Vagina (tissue), 2 donors: ENCODE results near the gene NANOS2. TPM values are rescaled to one million over a fixed set of nuclear protein-coding genes. Genes with fewer than 3 reads are reported as not detected.

Source experiments
- DNase-seq, 2 donors: peaks; one replicate each; pipeline ENCODE4 v3.0.0-alpha.2; 2017; ENCODE audit errors: extremely low spot score in 2 of 2
- H3K27ac ChIP-seq: fragments of 200-600 bp; sonication (generic); one replicate; pipeline ENCODE4 v1.5.1; 2019
- H3K27me3 ChIP-seq: fragments of 200-600 bp; sonication (generic); one replicate; pipeline ENCODE4 v1.5.1; 2019
- H3K36me3 ChIP-seq, 2 donors: fragments of 200-600 bp; sonication (generic); one replicate each; pipeline ENCODE4 v1.5.1; 2017 to 2019
- H3K4me1 ChIP-seq: fragments of 200-600 bp; sonication (generic); one replicate; pipeline ENCODE4 v1.5.1; 2019
- H3K4me3 ChIP-seq, 2 donors: fragments of 200-600 bp; sonication (generic); 1 replicate in 1 of 2; 2 replicates in 1 of 2; pipeline ENCODE4 v1.5.1; 2016 to 2019
- H3K9me3 ChIP-seq: fragments of 200-600 bp; sonication (generic); one replicate; pipeline ENCODE4 v1.5.1; 2019
- POLR2A ChIP-seq, 2 donors: fragments of 450-650 bp; IDR thresholded peaks; one replicate each; pipeline ENCODE4 v1.6.1; 2017; ENCODE audit warnings: antibody characterized with exemption in 2 of 2, mild to moderate bottlenecking in 2 of 2, moderate library complexity in 2 of 2
- POLR2AphosphoS5 ChIP-seq, 2 donors: sonication (generic); formaldehyde crosslinking; IDR thresholded peaks; one replicate each; pipeline ENCODE4 v1.9.0; 2017; ENCODE audit warnings: antibody characterized with exemption in 2 of 2, mild to moderate bottlenecking in 2 of 2, low read depth in 1 of 2; ENCODE audit not compliant: insufficient read depth in 1 of 2
- intact Hi-C: fragments of 100-400 bp; cut with DNase I; formaldehyde crosslinking; loops from one replicate; pipeline ENCODE4 v1.15.1; 2023
- total RNA-seq: library from RNA; depleted of rRNA; stranded (reverse); fragments of >200 nt; gene quantifications from one replicate; pipeline ENCODE4 v1.2.3, GENCODE V29; 2016
- TF ChIP-seq, protein P1 (sequence below), 3 experiments: fragments of 450-650 bp in 2 of 3; fragments of 200-600 bp in 1 of 3; sonication (generic) in 1 of 3; IDR thresholded peaks; one replicate each; pipeline ENCODE4 v1.5.1; 2017 to 2019; ENCODE audit warnings: antibody characterized with exemption in 3 of 3, mild to moderate bottlenecking in 2 of 3, moderate library complexity in 2 of 3

The NANOS2 gene
- total RNA-seq, 1 donor from 2014 or later: not detected

DNA sequence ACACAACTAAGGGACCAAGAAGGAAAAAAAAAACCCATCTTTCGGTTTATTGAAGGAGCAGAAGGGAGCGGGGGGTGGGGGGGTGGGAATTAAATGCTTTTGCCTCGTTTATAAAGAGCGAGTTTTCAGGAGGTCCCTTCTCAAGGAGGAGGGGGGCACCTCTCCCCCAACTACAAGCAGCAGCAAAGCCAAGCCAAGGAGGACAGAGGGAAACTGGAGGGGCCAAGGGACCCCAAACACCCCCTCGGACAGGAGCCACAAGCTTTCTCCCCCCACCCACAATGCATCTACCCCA is 31.0 kb downstream of the NANOS2 start:
- H3K36me3 ChIP-seq: no peaks in the 10 kb centered on the region
- no peak overlapping the region for H3K27ac ChIP-seq
- peak overlapping the region in 1 of 2 donors; percentile 32 for H3K4me3 ChIP-seq
- no peaks in the 10 kb centered on the region for H3K27me3 ChIP-seq
- no peaks in the 10 kb centered on the region for H3K9me3 ChIP-seq
- no peak for DNase-seq
- intact Hi-C loops: loop anchor here (10.0 kb wide), 1 partner anchor 69 kb away; the partner anchor contains the start of gene RSPH6A
- no peak for TF ChIP-seq POLR2A (IDR thresholded peaks at IDR 0.05)
- no peak for TF ChIP-seq POLR2AphosphoS5 (IDR thresholded peaks at IDR 0.05; ENCODE audit: insufficient read depth in 1 of 2, low read depth in 1 of 2)
- TF ChIP-seq, protein P1, sequence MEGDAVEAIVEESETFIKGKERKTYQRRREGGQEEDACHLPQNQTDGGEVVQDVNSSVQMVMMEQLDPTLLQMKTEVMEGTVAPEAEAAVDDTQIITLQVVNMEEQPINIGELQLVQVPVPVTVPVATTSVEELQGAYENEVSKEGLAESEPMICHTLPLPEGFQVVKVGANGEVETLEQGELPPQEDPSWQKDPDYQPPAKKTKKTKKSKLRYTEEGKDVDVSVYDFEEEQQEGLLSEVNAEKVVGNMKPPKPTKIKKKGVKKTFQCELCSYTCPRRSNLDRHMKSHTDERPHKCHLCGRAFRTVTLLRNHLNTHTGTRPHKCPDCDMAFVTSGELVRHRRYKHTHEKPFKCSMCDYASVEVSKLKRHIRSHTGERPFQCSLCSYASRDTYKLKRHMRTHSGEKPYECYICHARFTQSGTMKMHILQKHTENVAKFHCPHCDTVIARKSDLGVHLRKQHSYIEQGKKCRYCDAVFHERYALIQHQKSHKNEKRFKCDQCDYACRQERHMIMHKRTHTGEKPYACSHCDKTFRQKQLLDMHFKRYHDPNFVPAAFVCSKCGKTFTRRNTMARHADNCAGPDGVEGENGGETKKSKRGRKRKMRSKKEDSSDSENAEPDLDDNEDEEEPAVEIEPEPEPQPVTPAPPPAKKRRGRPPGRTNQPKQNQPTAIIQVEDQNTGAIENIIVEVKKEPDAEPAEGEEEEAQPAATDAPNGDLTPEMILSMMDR (IDR thresholded peaks at IDR 0.05): no peak
- peaks cover 36% of the 10 kb centered on the region for H3K4me1 ChIP-seq

DNA sequence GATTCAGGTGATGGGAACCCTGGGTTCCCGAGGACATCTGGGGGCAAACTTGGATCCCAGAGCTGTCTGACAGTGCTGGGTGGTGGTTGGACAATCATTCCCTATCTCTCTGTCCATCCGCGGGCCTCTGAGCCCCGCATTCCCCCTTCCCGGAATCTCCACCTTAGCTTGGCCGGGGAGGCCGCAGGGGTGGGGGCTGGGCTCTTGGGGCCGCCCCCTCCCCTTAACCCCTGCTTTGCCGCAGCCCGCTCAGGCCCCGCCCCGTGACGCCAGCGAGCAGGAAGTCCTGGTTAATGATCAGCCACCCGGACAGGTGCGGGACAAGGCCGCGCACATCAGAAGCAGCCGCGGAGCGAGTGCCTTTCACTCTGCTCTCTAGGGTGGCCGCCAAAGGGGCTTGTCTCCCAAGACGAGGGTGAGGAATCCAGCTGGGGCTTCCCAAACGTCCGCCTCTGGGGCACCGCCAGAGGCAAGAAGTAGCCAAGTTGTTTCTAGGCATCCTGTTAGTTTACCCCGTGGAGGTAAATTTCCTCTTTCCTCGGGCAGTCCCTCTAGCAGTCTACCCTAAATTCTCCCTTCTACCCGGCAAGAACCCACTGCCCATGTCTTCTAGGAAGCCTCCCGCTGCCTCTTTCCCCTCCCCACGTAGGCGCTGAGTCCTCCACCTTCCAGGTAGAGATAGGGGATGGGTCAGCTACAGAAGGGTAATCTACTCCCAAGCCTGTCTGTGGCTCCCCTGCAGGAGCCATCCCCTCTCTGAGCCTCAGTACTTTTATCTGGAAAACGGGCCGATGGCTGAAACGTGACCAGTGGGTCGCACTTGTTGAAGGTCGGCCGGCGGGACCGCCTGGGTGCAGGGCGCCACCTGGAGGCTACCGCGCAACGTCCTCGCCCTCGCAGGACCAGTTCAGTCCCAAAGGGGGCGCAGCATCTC is 31.7 kb downstream of the NANOS2 start:
- Histone ChIP-seq H3K36me3 (no peaks in the 10 kb centered on the region), H3K27me3 (no peaks in the 10 kb centered on the region), H3K9me3 (no peaks in the 10 kb centered on the region), H3K4me1 (peaks cover 36% of the 10 kb centered on the region), H3K4me3 (peak overlapping the region; percentile 21 to 32), H3K27ac (peak overlapping the region; percentile 60)
- intact Hi-C loops: loop anchor here (10.0 kb wide), 1 partner anchor 68 kb away; the partner anchor contains the start of gene RSPH6A
- TF ChIP-seq, protein P1 (IDR thresholded peaks at IDR 0.05): peak; percentile 49 to 70 (median 59)
- TF ChIP-seq POLR2AphosphoS5 (IDR thresholded peaks at IDR 0.05; ENCODE audit: insufficient read depth in 1 of 2, low read depth in 1 of 2) (peak; percentile 18 to 40), POLR2A (IDR thresholded peaks at IDR 0.05) (no peak)
- no peak for DNase-seq

DNA sequence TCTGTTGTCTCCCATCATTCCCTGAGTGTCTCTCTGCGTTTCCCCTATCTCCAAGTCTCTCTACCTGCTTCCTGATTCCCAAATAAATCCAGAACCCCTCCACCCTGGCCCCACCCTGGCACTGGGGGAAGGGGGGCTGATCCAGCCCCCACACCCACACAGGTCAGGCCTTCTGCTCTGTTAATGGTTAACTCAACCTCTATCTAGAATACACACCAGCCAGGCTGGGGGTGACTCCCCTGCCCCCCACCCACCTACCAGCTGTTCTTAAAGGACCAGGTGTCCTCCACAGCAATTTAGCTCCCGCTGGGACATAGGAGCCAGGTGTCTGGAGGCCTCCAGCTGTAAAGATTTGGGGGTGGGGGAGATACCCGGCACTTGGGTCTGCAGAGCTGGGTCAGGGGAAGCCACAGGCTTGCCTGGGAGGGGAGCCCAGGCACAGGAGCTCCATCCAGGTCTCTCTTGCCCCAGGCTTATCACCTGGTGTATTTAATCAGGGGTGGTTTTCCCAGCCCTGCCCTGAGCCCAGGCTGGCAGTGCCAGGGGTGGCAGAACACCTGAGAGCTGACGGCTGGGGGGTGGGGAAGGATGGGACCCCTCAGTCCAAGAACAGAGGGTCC is 32.6 kb downstream of the NANOS2 start:
- H3K4me3 ChIP-seq: no peak overlapping the region
- TF ChIP-seq POLR2AphosphoS5 (IDR thresholded peaks at IDR 0.05; ENCODE audit: insufficient read depth in 1 of 2, low read depth in 1 of 2) (no peak), POLR2A (IDR thresholded peaks at IDR 0.05) (no peak)
- TF ChIP-seq, protein P1 (IDR thresholded peaks at IDR 0.05): no peak
- no peaks in the 10 kb centered on the region for H3K36me3 ChIP-seq
- H3K27ac ChIP-seq: no peak overlapping the region
- intact Hi-C loops: loop anchor here (10.0 kb wide), 1 partner anchor 67 kb away; the partner anchor contains the start of gene RSPH6A
- H3K9me3 ChIP-seq: no peaks in the 10 kb centered on the region
- peaks cover 38% of the 10 kb centered on the region for H3K4me1 ChIP-seq
- no peaks in the 10 kb centered on the region for H3K27me3 ChIP-seq
- no peak for DNase-seq

DNA sequence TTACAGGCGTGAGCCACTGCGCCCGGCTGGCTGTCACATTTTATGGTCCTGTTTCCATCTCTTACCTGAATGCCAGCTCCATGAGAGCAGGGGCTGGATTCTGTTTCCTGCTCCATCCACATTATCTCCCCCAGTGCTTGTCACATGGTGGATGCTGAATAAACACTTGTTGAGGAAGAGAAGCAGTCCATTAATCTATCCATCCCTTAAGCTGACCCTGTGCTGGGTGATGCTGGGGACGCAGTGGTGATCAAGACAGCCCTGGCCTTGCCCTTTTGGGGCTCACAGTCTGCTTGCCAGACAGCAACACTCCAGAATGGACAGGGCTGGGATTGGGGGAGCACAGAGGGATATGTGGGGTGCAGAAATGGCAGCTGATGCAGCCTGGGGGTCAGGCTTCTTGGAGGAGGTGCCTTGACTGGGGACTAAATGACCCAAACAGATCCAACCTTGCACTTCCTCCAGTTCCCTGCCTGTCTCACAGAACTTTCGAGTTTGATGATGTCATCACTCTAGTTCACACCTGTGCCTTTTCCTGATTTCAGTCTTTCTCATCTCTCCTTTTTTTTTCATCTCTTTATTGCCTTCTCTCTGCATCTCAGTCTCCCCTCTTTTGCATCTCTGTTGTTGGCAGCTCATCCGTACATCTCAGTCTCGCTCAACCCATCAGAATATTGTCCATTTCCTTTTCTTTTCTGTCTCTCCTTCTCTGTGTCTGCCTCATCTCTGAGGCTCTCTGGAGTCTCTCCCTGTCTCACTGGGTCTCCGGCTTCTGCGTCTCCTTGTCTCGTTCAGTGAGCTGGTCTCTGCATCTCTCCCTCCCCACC is 33.3 kb downstream of the NANOS2 start:
- H3K27ac ChIP-seq: no peak overlapping the region

More for the DNA sequence above, 33.3 kb downstream of the NANOS2 start:
- no peak for DNase-seq
- H3K4me1 ChIP-seq: peaks cover 45% of the 10 kb centered on the region
- H3K27me3 ChIP-seq: no peaks in the 10 kb centered on the region
- TF ChIP-seq POLR2A (IDR thresholded peaks at IDR 0.05): no peak
- TF ChIP-seq POLR2AphosphoS5 (IDR thresholded peaks at IDR 0.05; ENCODE audit: insufficient read depth in 1 of 2, low read depth in 1 of 2): no peak
- TF ChIP-seq, protein P1 (IDR thresholded peaks at IDR 0.05): no peak
- H3K4me3 ChIP-seq: no peak overlapping the region
- no peaks in the 10 kb centered on the region for H3K36me3 ChIP-seq
- no peaks in the 10 kb centered on the region for H3K9me3 ChIP-seq
- intact Hi-C loops: loop anchor here (10.0 kb wide), 1 partner anchor 66 kb away; the partner anchor contains the start of gene RSPH6A
